ENCODE measurements around the gene MEIOB.

GRCh38 chr16:1917056-1917664 is 45.2 kb upstream of the MEIOB start:
- no peak for TF ChIP-seq ZFP30 (CRISPR knock-in tag; IDR thresholded peaks at IDR 0.05)
- TF ChIP-seq SNAI2 (CRISPR knock-in tag; IDR thresholded peaks at IDR 0.05), result no peak
- TF ChIP-seq PPARA (CRISPR knock-in tag; IDR thresholded peaks at IDR 0.05; ENCODE audit: borderline replicate concordance), result no peak
- no peak for TF ChIP-seq TOX (CRISPR knock-in tag; IDR thresholded peaks at IDR 0.05; ENCODE audit: borderline replicate concordance)
- TF ChIP-seq PATZ1 (CRISPR knock-in tag; IDR thresholded peaks at IDR 0.05; ENCODE audit: borderline replicate concordance), result no peak
- TF ChIP-seq ESRRG (CRISPR knock-in tag; IDR thresholded peaks at IDR 0.05), result no peak
- TF ChIP-seq OSR1 (CRISPR knock-in tag; IDR thresholded peaks at IDR 0.05), result no peak
- TF ChIP-seq ZNF8 (CRISPR knock-in tag; IDR thresholded peaks at IDR 0.05), result no peak
